Measurements from ENCODE around the gene SUPT4H1.

GRCh38 chr17:58302171-58302918, 49.7 kb downstream of the SUPT4H1 start:
- no peak for TF ChIP-seq CTCF (IDR thresholded peaks at IDR 0.05)
- TF ChIP-seq POLR2A (IDR thresholded peaks at IDR 0.05): no peak
